ENCODE data around the gene ANXA2. TPM values are rescaled to one million over a fixed set of nuclear protein-coding genes. Genes with fewer than 3 reads are reported as not detected.
A peak's percentile ranks its signal among the peaks of the same experiment; 100 is the strongest.
"Not testable (repeated sequence)": the region's sequence is repeated elsewhere in the genome, so short reads cannot be mapped to it uniquely, and the experiment has no call there.

ANXA2 gene
- total RNA-seq, 1 donor from 2014 or later, result 730 TPM

GRCh38 chr15:60364612-60364924, 33.2 kb downstream of the ANXA2 start:
- H3K36me3 ChIP-seq, result peaks cover 17 to 38% of the 10 kb centered on the region in 2 donors
- peaks cover 17 to 56% of the 10 kb centered on the region in 2 donors for H3K4me1 ChIP-seq
- TF ChIP-seq, protein P1, sequence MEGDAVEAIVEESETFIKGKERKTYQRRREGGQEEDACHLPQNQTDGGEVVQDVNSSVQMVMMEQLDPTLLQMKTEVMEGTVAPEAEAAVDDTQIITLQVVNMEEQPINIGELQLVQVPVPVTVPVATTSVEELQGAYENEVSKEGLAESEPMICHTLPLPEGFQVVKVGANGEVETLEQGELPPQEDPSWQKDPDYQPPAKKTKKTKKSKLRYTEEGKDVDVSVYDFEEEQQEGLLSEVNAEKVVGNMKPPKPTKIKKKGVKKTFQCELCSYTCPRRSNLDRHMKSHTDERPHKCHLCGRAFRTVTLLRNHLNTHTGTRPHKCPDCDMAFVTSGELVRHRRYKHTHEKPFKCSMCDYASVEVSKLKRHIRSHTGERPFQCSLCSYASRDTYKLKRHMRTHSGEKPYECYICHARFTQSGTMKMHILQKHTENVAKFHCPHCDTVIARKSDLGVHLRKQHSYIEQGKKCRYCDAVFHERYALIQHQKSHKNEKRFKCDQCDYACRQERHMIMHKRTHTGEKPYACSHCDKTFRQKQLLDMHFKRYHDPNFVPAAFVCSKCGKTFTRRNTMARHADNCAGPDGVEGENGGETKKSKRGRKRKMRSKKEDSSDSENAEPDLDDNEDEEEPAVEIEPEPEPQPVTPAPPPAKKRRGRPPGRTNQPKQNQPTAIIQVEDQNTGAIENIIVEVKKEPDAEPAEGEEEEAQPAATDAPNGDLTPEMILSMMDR (IDR thresholded peaks at IDR 0.05), result no peak
- DNase-seq (ENCODE audit: low spot score in 2 of 2), result no peak
- no peaks in the 10 kb centered on the region for H3K27me3 ChIP-seq
- H3K27ac ChIP-seq, result peak overlapping the region in 1 of 2 donors; percentile 72
- intact Hi-C loops (cut with DNase I), result loop anchor here (5.0 kb wide), 1 partner anchor 113 kb away; the partner anchor contains the start of gene ICE2
- H3K9me3 ChIP-seq, result no peaks in the 10 kb centered on the region
- H3K4me3 ChIP-seq, result no peak overlapping the region

DNA sequence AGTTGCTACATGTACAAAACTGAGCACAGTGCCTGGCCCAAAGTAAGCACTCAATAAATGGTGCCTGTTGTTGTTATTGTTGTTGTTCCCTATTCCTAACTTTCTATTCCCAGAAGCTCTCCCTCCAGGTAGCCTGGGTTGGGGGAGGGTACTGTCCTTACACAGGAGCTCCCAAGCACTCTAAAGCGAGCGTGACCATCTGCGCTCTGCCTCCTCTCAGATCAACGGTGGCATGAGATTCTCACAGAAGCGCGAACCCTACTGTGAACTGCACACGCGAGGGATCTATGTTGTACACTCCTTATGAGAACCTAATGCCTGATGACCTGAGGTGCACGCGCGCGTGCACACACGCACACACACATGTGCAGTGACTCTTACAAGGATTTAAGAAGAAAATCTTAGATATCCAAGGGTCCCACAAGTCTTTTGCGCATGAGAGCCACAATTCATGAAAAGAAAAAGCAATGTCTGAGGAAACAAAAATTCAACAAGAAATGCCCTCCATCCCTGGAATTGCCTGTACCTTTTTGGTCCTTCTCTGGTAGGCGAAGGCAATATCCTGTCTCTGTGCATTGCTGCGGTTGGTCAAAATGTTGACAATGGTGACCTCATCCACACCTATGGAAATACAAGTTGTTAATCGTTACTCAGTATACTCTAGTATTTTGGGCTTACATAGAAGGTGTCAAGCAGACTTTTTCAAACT, 33.7 kb downstream of the ANXA2 start:
- DNase-seq (ENCODE audit: low spot score in 2 of 2), result no peak
- TF ChIP-seq, protein P1 (IDR thresholded peaks at IDR 0.05), result no peak
- H3K27me3 ChIP-seq, result no peaks in the 10 kb centered on the region
- H3K4me3 ChIP-seq, result peak overlapping the region in 1 of 2 donors; percentile 11
- no peaks in the 10 kb centered on the region for H3K9me3 ChIP-seq
- peaks cover 17 to 36% of the 10 kb centered on the region in 2 donors for H3K36me3 ChIP-seq
- H3K4me1 ChIP-seq, result peaks cover 14 to 54% of the 10 kb centered on the region in 2 donors
- intact Hi-C loops (cut with DNase I), result loop anchor here (1.0 to 5.0 kb wide), 3 partner anchors 7 to 113 kb away; partner anchors contain the start of genes ANXA2 and ICE2
- H3K27ac ChIP-seq, result peak overlapping the region; percentile 72 to 82

- intact Hi-C loops (cut with DNase I), result loop anchor here (1.0 to 5.0 kb wide), 3 partner anchors 8 to 114 kb away; partner anchors contain the start of genes ANXA2 and ICE2
- Histone ChIP-seq H3K27ac (peak overlapping the region; percentile 72 to 82), H3K4me3 (peak overlapping the region in 1 of 2 donors; percentile 11), H3K27me3 (no peaks in the 10 kb centered on the region), H3K9me3 (no peaks in the 10 kb centered on the region), H3K36me3 (peaks cover 17 to 42% of the 10 kb centered on the region in 2 donors), H3K4me1 (peaks cover 11 to 53% of the 10 kb centered on the region in 2 donors)
- TF ChIP-seq, protein P1 (IDR thresholded peaks at IDR 0.05), result no peak
- no peak for DNase-seq (ENCODE audit: low spot score in 2 of 2)
Measured at GRCh38 chr15:60363087-60363549, 34.7 kb downstream of the ANXA2 start.

GRCh38 chr15:60362321-60363086, 35.3 kb downstream of the ANXA2 start:
- peak overlapping the region; percentile 2 to 11 for H3K4me3 ChIP-seq
- peak in 1 of 2 donors; percentile 73 for DNase-seq (ENCODE audit: low spot score in 2 of 2)
- peak overlapping the region; percentile 72 to 82 for H3K27ac ChIP-seq
- H3K4me1 ChIP-seq, result peaks cover 11 to 53% of the 10 kb centered on the region in 2 donors
- H3K9me3 ChIP-seq, result no peaks in the 10 kb centered on the region
- TF ChIP-seq, protein P1 (IDR thresholded peaks at IDR 0.05), result no peak
- intact Hi-C loops (cut with DNase I), result loop anchor here (1.0 to 5.0 kb wide), 3 partner anchors 9 to 115 kb away; partner anchors contain the start of genes ANXA2 and ICE2
- no peaks in the 10 kb centered on the region for H3K27me3 ChIP-seq
- peaks cover 17 to 47% of the 10 kb centered on the region in 2 donors for H3K36me3 ChIP-seq

DNA sequence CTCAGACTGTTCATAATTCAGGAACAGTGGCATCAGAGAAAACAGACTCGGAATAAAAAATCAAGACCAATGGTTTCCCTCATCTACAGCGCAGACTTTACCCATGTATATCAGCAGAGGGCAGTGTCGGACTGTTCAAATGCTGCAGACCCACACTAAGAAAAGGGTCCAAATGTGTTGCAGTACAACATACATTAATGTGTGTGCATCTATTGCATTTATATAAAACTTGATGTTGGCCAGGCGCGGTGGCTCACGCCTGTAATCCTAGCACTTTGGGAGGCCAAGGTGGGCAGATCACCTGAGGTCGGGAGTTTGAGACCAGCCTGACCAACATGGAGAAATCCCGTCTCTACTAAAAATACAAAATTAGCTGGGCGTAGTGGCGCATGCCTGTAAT, 38.0 kb downstream of the ANXA2 start:
- H3K9me3 ChIP-seq; H3K27me3 ChIP-seq; DNase-seq (ENCODE audit: low spot score in 2 of 2); H3K4me3 ChIP-seq: not testable (repeated sequence)
- H3K4me1 ChIP-seq, result peaks cover 11 to 52% of the 10 kb centered on the region in 2 donors
- peaks cover 42 to 73% of the 10 kb centered on the region in 2 donors for H3K36me3 ChIP-seq
- TF ChIP-seq, protein P1 (IDR thresholded peaks at IDR 0.05), result peak; percentile 70 to 81 (median 80)
- intact Hi-C loops (cut with DNase I), result loop anchor here (1.0 to 5.0 kb wide), 3 partner anchors 15 to 118 kb away; partner anchors contain the start of gene ICE2
- H3K27ac ChIP-seq, result peak overlapping the region; percentile 72 to 82
